Measurements from ENCODE around the gene PHYKPL. TPM values are rescaled to one million over a fixed set of nuclear protein-coding genes. Genes with fewer than 3 reads are reported as not detected.

PHYKPL gene
- total RNA-seq = 24.0 and 47.9 TPM in 2 replicates

DNA sequence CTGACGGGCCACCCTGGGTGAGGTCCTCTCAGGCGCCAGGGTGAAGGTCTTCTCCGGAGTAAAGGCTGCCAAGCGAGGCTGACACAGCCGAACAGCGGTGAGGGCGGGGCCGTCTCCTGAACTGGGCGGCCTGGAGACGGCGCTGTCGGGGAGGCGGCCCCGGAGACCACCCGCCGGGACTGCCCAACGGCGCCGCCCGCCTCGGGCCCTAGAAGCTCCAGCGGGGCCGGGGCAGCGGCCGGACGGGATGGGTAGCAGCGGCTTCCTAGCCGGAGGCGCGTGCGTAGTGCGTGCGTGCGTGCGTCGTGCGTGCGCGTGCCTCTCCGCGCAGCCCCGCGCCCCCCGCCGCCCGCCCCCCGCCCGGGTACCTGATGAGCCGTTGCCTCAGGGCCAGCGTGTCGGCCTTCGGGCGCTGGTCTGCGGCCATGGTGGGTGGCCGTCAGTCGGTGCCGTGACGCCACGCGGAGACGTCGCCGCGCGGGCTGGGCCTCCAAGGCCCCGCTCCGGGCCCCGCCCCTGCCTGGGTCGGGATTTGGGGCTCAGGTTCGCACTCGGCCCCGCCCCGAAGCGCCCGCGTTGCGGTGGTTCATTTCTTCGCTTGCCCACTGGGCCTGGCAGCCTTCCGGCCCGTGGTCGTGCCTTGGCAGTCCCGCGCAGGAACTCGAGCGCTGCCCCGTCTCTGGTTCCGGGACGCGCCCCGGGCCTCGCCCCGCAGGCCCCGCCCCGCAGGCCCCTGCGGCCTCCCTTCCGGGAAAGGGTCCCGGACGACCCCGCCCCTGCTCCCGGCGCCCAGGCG, at the start of gene PHYKPL:
PHYKPL (minus strand) TSS at position 679 of the 796 bp plus-strand sequence; CDS start at position 427, 252 bp downstream.

DNA sequence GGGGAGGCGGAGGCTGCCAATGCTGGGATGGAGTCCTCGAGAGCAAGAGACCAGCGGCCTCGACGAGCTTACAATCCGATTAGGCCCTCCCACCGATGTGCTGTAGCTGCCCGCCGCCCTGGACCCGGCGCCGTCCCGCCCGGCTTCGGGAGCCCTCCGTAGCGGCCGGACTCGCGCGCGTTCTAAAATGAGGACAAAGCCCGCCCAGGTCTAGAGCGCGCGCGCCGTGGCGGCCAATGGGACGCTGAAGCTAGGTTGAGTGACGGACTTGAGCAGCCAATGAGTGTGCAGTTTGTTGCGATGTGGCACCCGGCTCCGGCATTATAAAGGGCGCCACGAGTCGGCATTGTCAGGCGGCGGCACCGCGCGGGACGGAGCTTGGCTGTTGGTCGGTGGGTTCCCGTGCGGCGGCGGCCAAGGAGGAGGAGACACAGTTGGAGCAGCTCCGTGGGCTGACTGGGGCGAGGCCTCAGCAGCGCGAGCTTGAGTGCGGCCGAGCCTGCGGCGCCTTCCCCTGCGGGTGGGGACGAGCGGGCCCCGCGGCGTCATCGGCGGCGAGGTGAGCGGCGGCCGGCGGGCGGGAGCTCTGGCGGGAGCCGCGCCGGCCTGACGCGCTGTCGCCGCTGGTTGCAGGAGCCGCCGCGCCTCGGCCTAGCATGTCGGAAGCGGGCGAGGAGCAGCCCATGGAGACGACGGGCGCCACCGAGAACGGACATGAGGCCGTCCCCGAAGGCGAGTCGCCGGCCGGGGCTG, 28.2 kb downstream of the PHYKPL start, which contains the start of gene HNRNPAB:
HNRNPAB (plus strand) TSS at position 352 of the 753 bp plus-strand sequence; CDS start at position 657, 305 bp downstream.

DNA sequence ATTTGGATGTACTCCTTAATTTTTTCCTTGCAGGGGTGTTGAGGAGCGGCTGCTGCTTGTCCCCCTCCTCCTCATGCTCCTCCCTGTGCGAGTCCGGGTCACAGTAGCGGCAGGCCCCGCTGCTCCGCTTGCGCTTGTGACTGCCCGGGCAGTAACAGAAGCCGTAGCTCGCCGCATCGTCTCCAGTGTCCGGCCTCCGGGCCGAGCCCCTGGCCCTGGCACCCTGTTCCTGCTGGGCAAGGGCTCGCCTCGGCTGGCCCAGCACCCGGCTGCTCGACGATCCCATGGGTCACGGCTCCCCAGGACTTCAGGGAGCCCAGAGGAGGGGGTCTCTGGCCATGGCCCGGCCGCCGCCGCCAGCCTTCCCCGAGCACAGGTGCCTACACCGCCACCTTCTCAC, 45.6 kb downstream of the PHYKPL start, which contains the start of gene GMCL2:
GMCL2 (minus strand) TSS at position 358 of the 400 bp plus-strand sequence; CDS start at position 286, 72 bp downstream.

Other genes with a start within 250 kb of the PHYKPL start
- gene PROP1, start 236.6 kb downstream of the PHYKPL start, total RNA-seq = not detected in 2 replicates
- 0.19 and 0.85 TPM in 2 replicates for gene N4BP3, start 119.3 kb downstream of the PHYKPL start, total RNA-seq
- gene RMND5B, start 101.8 kb downstream of the PHYKPL start, total RNA-seq = 22.0 and 22.8 TPM in 2 replicates
- 101 and 223 TPM in 2 replicates for gene NHP2, start 78.9 kb downstream of the PHYKPL start, total RNA-seq
- not detected in 2 replicates for gene GMCL2, start 45.4 kb downstream of the PHYKPL start, total RNA-seq
- 29.3 and 145 TPM in 2 replicates for gene HNRNPAB, start 28.3 kb downstream of the PHYKPL start, total RNA-seq

Data from regular cardiac myocyte (primary cell).